GM12878 (cell line): Measurements from ENCODE around the gene RAD9A. TPM values are rescaled to one million over a fixed set of nuclear protein-coding genes. Genes with fewer than 3 reads are reported as not detected.
A peak's percentile ranks its signal among the peaks of the same experiment; 100 is the strongest.

Source experiments
- BRCA1 ChIP-seq: IDR thresholded peaks from 2 replicates; pipeline ENCODE4 v1.6.1; 2011; ENCODE audit warnings: low read depth, low read length, improper control_type of control experiment
- CBX3 ChIP-seq: fragments of 200-600 bp; sonication (generic); IDR thresholded peaks from 2 replicates; pipeline ENCODE4 v1.6.1; 2016; ENCODE audit warnings: low read depth, borderline replicate concordance
- CHD1 ChIP-seq: IDR thresholded peaks from 2 replicates; pipeline ENCODE4 v1.6.1; 2012; ENCODE audit warnings: low read depth, low read length, improper control_type of control experiment
- KAT2A ChIP-seq: conservative IDR thresholded peaks from 2 replicates; pipeline ENCODE4 v1.6.1; 2011; ENCODE audit warnings: low read depth, low read length; ENCODE audit not compliant: control insufficient read depth
- KLF5 ChIP-seq: fragments of 450-650 bp; IDR thresholded peaks from 2 replicates; pipeline ENCODE4 v1.6.1; 2014; ENCODE audit warnings: mild to moderate bottlenecking; ENCODE audit not compliant: partially characterized antibody
- LARP7 ChIP-seq: fragments of 450-650 bp; IDR thresholded peaks from 2 replicates; pipeline ENCODE4 v1.6.1; 2017; ENCODE audit warnings: mild to moderate bottlenecking
- MTA2 ChIP-seq: fragments of 450-650 bp; IDR thresholded peaks from 2 replicates; pipeline ENCODE4 v1.6.1; 2016; ENCODE audit warnings: low read depth, mild to moderate bottlenecking, moderate library complexity
- PML ChIP-seq: IDR thresholded peaks from 2 replicates; pipeline ENCODE4 v1.6.1; 2012; ENCODE audit warnings: low read length, inconsistent platforms
- PRDM15 ChIP-seq: fragments of 450-650 bp; formaldehyde crosslinking; IDR thresholded peaks from 2 replicates; pipeline ENCODE4 v1.4.0; 2020; ENCODE audit warnings: mild to moderate bottlenecking, moderate library complexity
- SREBF1 ChIP-seq: IDR thresholded peaks from 2 replicates; pipeline ENCODE4 v1.6.1; 2012; ENCODE audit warnings: mild to moderate bottlenecking, low read length
- SUPT20H ChIP-seq: IDR thresholded peaks from 2 replicates; pipeline ENCODE4 v1.6.1; 2011; ENCODE audit warnings: low read depth, mild to moderate bottlenecking, low read length, moderate library complexity, borderline replicate concordance; ENCODE audit not compliant: control insufficient read depth
- YBX1 ChIP-seq: fragments of 450-650 bp; IDR thresholded peaks from 2 replicates; pipeline ENCODE4 v1.6.1; 2016; ENCODE audit warnings: antibody characterized with exemption
- ZBED1 ChIP-seq: IDR thresholded peaks from 2 replicates; pipeline ENCODE4 v1.6.1; 2016; ENCODE audit warnings: borderline replicate concordance
- ZBTB11 ChIP-seq: fragments of 450-650 bp; formaldehyde crosslinking; IDR thresholded peaks from 2 replicates; pipeline ENCODE4 v1.5.0; 2022; ENCODE audit warnings: mild to moderate bottlenecking, missing genetic modification characterization
- ZNF207 ChIP-seq: fragments of 450-650 bp; IDR thresholded peaks from 2 replicates; pipeline ENCODE4 v1.6.1; 2014; ENCODE audit warnings: antibody characterized with exemption, mild to moderate bottlenecking, borderline replicate concordance
- polyA plus RNA-seq, 11 experiments: library from polyadenylated mRNA; depleted of rRNA in 4 of 11; unstranded in 6 of 11; stranded (reverse) in 5 of 11; fragments of >200 nt; fragmentation: Nextera tagmentation in 4 of 11; fragmentation: Illumina TruSeq in 1 of 11; extraction: Ambion mirVana in 4 of 11; extraction: Trizol in 1 of 11; gene quantifications; 1 replicate in 1 of 11; 2 replicates in 10 of 11; pipeline versions ENCODE4 v1.2.1 to v1.2.3, GENCODE V29; 2011 to 2016; ENCODE audit warnings: inconsistent platforms in 2 of 11, missing spikeins in 2 of 11, low read depth in 1 of 11
- total RNA-seq, 4 experiments: library from RNA; depleted of rRNA in 3 of 4; stranded (reverse); fragments of >200 nt in 3 of 4; fragmentation: Illumina TruSeq in 1 of 4; extraction: Trizol in 1 of 4; gene quantifications; 2 replicates each; pipeline versions ENCODE4 v1.2.1 to v1.2.3, GENCODE V29; 2013 to 2021
- TF ChIP-seq, protein P1 (sequence below): IDR thresholded peaks from 2 replicates; pipeline ENCODE4 v1.6.1; 2011; ENCODE audit warnings: low read depth, low read length, improper control_type of control experiment, borderline replicate concordance
- TF ChIP-seq, protein P2 (sequence below): fragments of 450-650 bp; conservative IDR thresholded peaks from 2 replicates; pipeline ENCODE4 v1.6.1; 2017; ENCODE audit warnings: mild to moderate bottlenecking, moderate library complexity
- TF ChIP-seq, protein P3 (sequence below): fragments of 450-650 bp; IDR thresholded peaks from 2 replicates; pipeline ENCODE4 v1.6.1; 2017; ENCODE audit warnings: low read depth, mild to moderate bottlenecking, moderate library complexity

Gene RAD9A
- total and polyA plus RNA-seq, 10 of the 15 experiments (the other 5 are each of a cell fraction or from before 2014, with no cell fraction given), result 1.1 to 36.2 (median 19.8) TPM

DNA sequence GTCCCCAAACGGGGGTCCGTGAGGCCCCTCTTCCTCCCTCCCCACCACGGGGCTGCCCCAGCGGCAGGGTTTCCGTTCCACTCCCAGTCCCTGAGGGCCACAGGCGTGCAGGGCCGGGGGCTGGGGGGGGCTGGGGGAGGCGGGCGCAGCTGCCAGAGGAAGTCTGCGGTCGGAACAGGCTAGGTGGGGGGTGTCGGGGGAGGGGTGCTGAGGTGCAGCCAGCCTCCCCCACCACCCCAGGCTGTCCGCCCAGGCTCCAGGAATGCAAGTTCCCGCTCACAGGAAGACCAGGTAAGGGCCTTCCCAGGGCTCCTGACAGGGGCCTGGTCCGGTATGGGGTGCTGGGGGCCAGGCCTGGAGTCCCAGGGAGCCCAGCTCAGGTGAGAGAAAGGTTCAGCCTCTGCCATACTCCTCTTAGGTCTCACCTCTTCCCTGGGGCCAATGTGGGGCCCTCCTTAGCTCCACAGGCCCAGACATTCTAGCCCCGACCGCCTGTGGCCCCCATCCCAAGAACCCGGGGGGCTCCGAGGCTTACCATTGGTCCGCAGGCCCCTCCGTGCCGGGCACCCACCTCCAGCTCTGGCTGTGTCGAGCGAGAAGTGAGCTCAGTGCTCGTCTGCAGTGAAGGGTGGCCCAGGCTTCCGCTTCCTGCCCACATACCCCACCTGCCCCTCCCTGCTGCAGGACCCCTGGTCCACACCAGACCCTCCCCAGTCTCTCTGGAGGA is 45.5 kb downstream of the RAD9A start, which contains the start of gene PTPRCAP (continued):
- TF ChIP-seq PRDM15 (CRISPR knock-in tag) (no peak), CBX3 (no peak), KLF5 (no peak), LARP7 (no peak), SREBF1 (no peak), ZBTB11 (CRISPR knock-in tag) (no peak), PML (no peak), ZNF207 (peak; percentile 69; the same call in 1 of the 2 replicates), ZBED1 (no peak; the same call in 1 of the 2 replicates), KAT2A (no peak), YBX1 (no peak), MTA2 (no peak), BRCA1 (no peak), CHD1 (peak; percentile 35), SUPT20H (no peak)
- TF ChIP-seq, protein P1, sequence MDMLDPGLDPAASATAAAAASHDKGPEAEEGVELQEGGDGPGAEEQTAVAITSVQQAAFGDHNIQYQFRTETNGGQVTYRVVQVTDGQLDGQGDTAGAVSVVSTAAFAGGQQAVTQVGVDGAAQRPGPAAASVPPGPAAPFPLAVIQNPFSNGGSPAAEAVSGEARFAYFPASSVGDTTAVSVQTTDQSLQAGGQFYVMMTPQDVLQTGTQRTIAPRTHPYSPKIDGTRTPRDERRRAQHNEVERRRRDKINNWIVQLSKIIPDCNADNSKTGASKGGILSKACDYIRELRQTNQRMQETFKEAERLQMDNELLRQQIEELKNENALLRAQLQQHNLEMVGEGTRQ, result no peak
- TF ChIP-seq, protein P2, sequence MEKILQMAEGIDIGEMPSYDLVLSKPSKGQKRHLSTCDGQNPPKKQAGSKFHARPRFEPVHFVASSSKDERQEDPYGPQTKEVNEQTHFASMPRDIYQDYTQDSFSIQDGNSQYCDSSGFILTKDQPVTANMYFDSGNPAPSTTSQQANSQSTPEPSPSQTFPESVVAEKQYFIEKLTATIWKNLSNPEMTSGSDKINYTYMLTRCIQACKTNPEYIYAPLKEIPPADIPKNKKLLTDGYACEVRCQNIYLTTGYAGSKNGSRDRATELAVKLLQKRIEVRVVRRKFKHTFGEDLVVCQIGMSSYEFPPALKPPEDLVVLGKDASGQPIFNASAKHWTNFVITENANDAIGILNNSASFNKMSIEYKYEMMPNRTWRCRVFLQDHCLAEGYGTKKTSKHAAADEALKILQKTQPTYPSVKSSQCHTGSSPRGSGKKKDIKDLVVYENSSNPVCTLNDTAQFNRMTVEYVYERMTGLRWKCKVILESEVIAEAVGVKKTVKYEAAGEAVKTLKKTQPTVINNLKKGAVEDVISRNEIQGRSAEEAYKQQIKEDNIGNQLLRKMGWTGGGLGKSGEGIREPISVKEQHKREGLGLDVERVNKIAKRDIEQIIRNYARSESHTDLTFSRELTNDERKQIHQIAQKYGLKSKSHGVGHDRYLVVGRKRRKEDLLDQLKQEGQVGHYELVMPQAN, result no peak; the same call in 1 of the 2 replicates
- TF ChIP-seq, protein P3, sequence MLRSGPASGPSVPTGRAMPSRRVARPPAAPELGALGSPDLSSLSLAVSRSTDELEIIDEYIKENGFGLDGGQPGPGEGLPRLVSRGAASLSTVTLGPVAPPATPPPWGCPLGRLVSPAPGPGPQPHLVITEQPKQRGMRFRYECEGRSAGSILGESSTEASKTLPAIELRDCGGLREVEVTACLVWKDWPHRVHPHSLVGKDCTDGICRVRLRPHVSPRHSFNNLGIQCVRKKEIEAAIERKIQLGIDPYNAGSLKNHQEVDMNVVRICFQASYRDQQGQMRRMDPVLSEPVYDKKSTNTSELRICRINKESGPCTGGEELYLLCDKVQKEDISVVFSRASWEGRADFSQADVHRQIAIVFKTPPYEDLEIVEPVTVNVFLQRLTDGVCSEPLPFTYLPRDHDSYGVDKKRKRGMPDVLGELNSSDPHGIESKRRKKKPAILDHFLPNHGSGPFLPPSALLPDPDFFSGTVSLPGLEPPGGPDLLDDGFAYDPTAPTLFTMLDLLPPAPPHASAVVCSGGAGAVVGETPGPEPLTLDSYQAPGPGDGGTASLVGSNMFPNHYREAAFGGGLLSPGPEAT, result no peak
